ENCODE results near the gene LPO. TPM values are rescaled to one million over a fixed set of nuclear protein-coding genes. Genes with fewer than 3 reads are reported as not detected.

Gene LPO
- total and polyA plus RNA-seq, 9 of the 15 experiments (the other 6 are each of a cell fraction or from before 2014, with no cell fraction given): 0.07 to 0.11 TPM; not detected in 7

GRCh38 chr17:58195518-58196123 lies 42.8 kb upstream of the LPO start (continued):
- TF ChIP-seq, protein P1, sequence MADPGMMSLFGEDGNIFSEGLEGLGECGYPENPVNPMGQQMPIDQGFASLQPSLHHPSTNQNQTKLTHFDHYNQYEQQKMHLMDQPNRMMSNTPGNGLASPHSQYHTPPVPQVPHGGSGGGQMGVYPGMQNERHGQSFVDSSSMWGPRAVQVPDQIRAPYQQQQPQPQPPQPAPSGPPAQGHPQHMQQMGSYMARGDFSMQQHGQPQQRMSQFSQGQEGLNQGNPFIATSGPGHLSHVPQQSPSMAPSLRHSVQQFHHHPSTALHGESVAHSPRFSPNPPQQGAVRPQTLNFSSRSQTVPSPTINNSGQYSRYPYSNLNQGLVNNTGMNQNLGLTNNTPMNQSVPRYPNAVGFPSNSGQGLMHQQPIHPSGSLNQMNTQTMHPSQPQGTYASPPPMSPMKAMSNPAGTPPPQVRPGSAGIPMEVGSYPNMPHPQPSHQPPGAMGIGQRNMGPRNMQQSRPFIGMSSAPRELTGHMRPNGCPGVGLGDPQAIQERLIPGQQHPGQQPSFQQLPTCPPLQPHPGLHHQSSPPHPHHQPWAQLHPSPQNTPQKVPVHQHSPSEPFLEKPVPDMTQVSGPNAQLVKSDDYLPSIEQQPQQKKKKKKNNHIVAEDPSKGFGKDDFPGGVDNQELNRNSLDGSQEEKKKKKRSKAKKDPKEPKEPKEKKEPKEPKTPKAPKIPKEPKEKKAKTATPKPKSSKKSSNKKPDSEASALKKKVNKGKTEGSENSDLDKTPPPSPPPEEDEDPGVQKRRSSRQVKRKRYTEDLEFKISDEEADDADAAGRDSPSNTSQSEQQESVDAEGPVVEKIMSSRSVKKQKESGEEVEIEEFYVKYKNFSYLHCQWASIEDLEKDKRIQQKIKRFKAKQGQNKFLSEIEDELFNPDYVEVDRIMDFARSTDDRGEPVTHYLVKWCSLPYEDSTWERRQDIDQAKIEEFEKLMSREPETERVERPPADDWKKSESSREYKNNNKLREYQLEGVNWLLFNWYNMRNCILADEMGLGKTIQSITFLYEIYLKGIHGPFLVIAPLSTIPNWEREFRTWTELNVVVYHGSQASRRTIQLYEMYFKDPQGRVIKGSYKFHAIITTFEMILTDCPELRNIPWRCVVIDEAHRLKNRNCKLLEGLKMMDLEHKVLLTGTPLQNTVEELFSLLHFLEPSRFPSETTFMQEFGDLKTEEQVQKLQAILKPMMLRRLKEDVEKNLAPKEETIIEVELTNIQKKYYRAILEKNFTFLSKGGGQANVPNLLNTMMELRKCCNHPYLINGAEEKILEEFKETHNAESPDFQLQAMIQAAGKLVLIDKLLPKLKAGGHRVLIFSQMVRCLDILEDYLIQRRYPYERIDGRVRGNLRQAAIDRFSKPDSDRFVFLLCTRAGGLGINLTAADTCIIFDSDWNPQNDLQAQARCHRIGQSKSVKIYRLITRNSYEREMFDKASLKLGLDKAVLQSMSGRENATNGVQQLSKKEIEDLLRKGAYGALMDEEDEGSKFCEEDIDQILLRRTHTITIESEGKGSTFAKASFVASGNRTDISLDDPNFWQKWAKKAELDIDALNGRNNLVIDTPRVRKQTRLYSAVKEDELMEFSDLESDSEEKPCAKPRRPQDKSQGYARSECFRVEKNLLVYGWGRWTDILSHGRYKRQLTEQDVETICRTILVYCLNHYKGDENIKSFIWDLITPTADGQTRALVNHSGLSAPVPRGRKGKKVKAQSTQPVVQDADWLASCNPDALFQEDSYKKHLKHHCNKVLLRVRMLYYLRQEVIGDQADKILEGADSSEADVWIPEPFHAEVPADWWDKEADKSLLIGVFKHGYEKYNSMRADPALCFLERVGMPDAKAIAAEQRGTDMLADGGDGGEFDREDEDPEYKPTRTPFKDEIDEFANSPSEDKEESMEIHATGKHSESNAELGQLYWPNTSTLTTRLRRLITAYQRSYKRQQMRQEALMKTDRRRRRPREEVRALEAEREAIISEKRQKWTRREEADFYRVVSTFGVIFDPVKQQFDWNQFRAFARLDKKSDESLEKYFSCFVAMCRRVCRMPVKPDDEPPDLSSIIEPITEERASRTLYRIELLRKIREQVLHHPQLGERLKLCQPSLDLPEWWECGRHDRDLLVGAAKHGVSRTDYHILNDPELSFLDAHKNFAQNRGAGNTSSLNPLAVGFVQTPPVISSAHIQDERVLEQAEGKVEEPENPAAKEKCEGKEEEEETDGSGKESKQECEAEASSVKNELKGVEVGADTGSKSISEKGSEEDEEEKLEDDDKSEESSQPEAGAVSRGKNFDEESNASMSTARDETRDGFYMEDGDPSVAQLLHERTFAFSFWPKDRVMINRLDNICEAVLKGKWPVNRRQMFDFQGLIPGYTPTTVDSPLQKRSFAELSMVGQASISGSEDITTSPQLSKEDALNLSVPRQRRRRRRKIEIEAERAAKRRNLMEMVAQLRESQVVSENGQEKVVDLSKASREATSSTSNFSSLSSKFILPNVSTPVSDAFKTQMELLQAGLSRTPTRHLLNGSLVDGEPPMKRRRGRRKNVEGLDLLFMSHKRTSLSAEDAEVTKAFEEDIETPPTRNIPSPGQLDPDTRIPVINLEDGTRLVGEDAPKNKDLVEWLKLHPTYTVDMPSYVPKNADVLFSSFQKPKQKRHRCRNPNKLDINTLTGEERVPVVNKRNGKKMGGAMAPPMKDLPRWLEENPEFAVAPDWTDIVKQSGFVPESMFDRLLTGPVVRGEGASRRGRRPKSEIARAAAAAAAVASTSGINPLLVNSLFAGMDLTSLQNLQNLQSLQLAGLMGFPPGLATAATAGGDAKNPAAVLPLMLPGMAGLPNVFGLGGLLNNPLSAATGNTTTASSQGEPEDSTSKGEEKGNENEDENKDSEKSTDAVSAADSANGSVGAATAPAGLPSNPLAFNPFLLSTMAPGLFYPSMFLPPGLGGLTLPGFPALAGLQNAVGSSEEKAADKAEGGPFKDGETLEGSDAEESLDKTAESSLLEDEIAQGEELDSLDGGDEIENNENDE (IDR thresholded peaks at IDR 0.05; ENCODE audit: low read depth, low read length): no peak
- TF ChIP-seq PTTG1 (tag; IDR thresholded peaks at IDR 0.05; ENCODE audit: low read depth) (no peak), DEAF1 (CRISPR knock-in tag; IDR thresholded peaks at IDR 0.05) (no peak), MXI1 (IDR thresholded peaks at IDR 0.05; ENCODE audit: low read depth, low read length) (no peak), PPARD (CRISPR knock-in tag; IDR thresholded peaks at IDR 0.05) (no peak), SETDB1 (IDR thresholded peaks at IDR 0.05; ENCODE audit: low read length) (no peak), SMARCA5 (IDR thresholded peaks at IDR 0.05) (peak; percentile 73; the same call in 1 of the 2 replicates), EP400 (IDR thresholded peaks at IDR 0.05) (no peak), DIDO1 (tag; IDR thresholded peaks at IDR 0.05; ENCODE audit: low read depth) (no peak), NR2C1 (IDR thresholded peaks at IDR 0.05) (no peak), NR2C1 (tag; IDR thresholded peaks at IDR 0.05) (no peak), DPF2 (IDR thresholded peaks at IDR 0.05) (0 out of 2 replicates have a peak, but pooled peaks have one; percentile 17), ZFP36 (IDR thresholded peaks at IDR 0.05; ENCODE audit: low read depth, low read length, partially characterized antibody) (peak; percentile 98)
- TF ChIP-seq, protein P2, sequence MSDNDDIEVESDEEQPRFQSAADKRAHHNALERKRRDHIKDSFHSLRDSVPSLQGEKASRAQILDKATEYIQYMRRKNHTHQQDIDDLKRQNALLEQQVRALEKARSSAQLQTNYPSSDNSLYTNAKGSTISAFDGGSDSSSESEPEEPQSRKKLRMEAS (CRISPR knock-in tag; IDR thresholded peaks at IDR 0.05): peak; percentile 32; the same call in 1 of the 2 replicates
- TF ChIP-seq, protein P3, sequence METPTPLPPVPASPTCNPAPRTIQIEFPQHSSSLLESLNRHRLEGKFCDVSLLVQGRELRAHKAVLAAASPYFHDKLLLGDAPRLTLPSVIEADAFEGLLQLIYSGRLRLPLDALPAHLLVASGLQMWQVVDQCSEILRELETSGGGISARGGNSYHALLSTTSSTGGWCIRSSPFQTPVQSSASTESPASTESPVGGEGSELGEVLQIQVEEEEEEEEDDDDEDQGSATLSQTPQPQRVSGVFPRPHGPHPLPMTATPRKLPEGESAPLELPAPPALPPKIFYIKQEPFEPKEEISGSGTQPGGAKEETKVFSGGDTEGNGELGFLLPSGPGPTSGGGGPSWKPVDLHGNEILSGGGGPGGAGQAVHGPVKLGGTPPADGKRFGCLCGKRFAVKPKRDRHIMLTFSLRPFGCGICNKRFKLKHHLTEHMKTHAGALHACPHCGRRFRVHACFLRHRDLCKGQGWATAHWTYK (CRISPR knock-in tag; IDR thresholded peaks at IDR 0.05): no peak

Data from K562 (cell line).